NCI-H2227 (cell line): Measurements from ENCODE around the gene RBM33.

Experiments
- DNase-seq: peaks from one replicate; lab custom pipeline; 2025; ENCODE audit not compliant: unreplicated experiment; lab: John Stamatoyannopoulos, UW

RBM33 gene

GRCh38 chr7:155763691-155764437, 119.4 kb downstream of the RBM33 start:
- no peak for DNase-seq

GRCh38 chr7:155764438-155764793, 120.0 kb downstream of the RBM33 start:
- no peak for DNase-seq

- DNase-seq = no peak
Observed at GRCh38 chr7:155765458-155765857, 121.0 kb downstream of the RBM33 start.

GRCh38 chr7:155766386-155766785, 121.9 kb downstream of the RBM33 start:
- DNase-seq = no peak

GRCh38 chr7:155766966-155767916, 122.8 kb downstream of the RBM33 start:
- no peak for DNase-seq

GRCh38 chr7:155769701-155770100, 125.2 kb downstream of the RBM33 start:
- no peak for DNase-seq

GRCh38 chr7:155770241-155770640, 125.8 kb downstream of the RBM33 start:
- no peak for DNase-seq

GRCh38 chr7:155773531-155773930, 129.1 kb downstream of the RBM33 start:
- no peak for DNase-seq

- DNase-seq = no peak
Observed at GRCh38 chr7:155774947-155775346, 130.5 kb downstream of the RBM33 start.

- DNase-seq = no peak
Observed at GRCh38 chr7:155775691-155776090, 131.2 kb downstream of the RBM33 start.

GRCh38 chr7:155776606-155777005, 132.1 kb downstream of the RBM33 start:
- DNase-seq = no peak

GRCh38 chr7:155778349-155778748, 133.9 kb downstream of the RBM33 start:
- DNase-seq = no peak

GRCh38 chr7:155780884-155781283, 136.4 kb downstream of the RBM33 start:
- no peak for DNase-seq

GRCh38 chr7:155781433-155781832, 137.0 kb downstream of the RBM33 start:
- DNase-seq = no peak

GRCh38 chr7:155782466-155782865, 138.0 kb downstream of the RBM33 start:
- DNase-seq = no peak

- no peak for DNase-seq
Observed at GRCh38 chr7:155785536-155785935, 141.1 kb downstream of the RBM33 start.

- no peak for DNase-seq
Observed at GRCh38 chr7:155786491-155786890, 142.0 kb downstream of the RBM33 start.

GRCh38 chr7:155787171-155787851, 142.8 kb downstream of the RBM33 start:
- DNase-seq = peak; percentile 30

GRCh38 chr7:155788616-155789000, 144.1 kb downstream of the RBM33 start:
- no peak for DNase-seq

GRCh38 chr7:155789001-155789725, 144.7 kb downstream of the RBM33 start:
- no peak for DNase-seq

GRCh38 chr7:155790666-155791065, 146.2 kb downstream of the RBM33 start:
- no peak for DNase-seq
